GM19238 (cell line): ENCODE measurements around the gene XYLB.
"Not testable (repeated sequence)": the region's sequence is repeated elsewhere in the genome, so short reads cannot be mapped to it uniquely, and the experiment has no call there.

Source experiments
- DNase-seq: peaks from one replicate; pipeline ENCODE4 v3.0.0; 2011; ENCODE audit warnings: low spot score; ENCODE audit not compliant: insufficient read length

The XYLB gene

GRCh38 chr3:38392604-38393163 lies 46.1 kb downstream of the XYLB start:
- no peak for DNase-seq

GRCh38 chr3:38396239-38396638 lies 49.7 kb downstream of the XYLB start:
- DNase-seq, result no peak

GRCh38 chr3:38396861-38397260 lies 50.3 kb downstream of the XYLB start:
- DNase-seq, result no peak

- DNase-seq, result no peak
Observed at GRCh38 chr3:38397320-38397719, 50.7 kb downstream of the XYLB start.

- no peak for DNase-seq
Observed at GRCh38 chr3:38401246-38401962, 54.8 kb downstream of the XYLB start.

GRCh38 chr3:38404286-38404685 lies 57.7 kb downstream of the XYLB start:
- DNase-seq, result no peak

GRCh38 chr3:38411591-38411990 lies 65.0 kb downstream of the XYLB start:
- DNase-seq, result no peak

- not testable (repeated sequence) for DNase-seq
Observed at GRCh38 chr3:38420758-38421157, 74.2 kb downstream of the XYLB start.

- DNase-seq, result no peak
Observed at GRCh38 chr3:38421679-38422336, 75.2 kb downstream of the XYLB start.

- not testable (repeated sequence) for DNase-seq
Observed at GRCh38 chr3:38426798-38427426, 80.3 kb downstream of the XYLB start.

GRCh38 chr3:38432871-38433658 lies 86.5 kb downstream of the XYLB start:
- DNase-seq, result not testable (repeated sequence)

- DNase-seq, result not testable (repeated sequence)
Observed at GRCh38 chr3:38433661-38434060, 87.1 kb downstream of the XYLB start.

GRCh38 chr3:38438436-38439069 lies 92.0 kb downstream of the XYLB start:
- not testable (repeated sequence) for DNase-seq

GRCh38 chr3:38443205-38443604 lies 96.6 kb downstream of the XYLB start:
- not testable (repeated sequence) for DNase-seq

GRCh38 chr3:38446085-38446686 lies 99.6 kb downstream of the XYLB start:
- no peak for DNase-seq

GRCh38 chr3:38446812-38447211 lies 100.2 kb downstream of the XYLB start:
- DNase-seq, result no peak

- DNase-seq, result no peak
Observed at GRCh38 chr3:38450853-38451252, 104.3 kb downstream of the XYLB start.

- DNase-seq, result peak; percentile 71
Observed at GRCh38 chr3:38453075-38453912, 106.7 kb downstream of the XYLB start, which contains the start of gene ACVR2B. Gene ACVR2B, plus strand, starts transcription at chr3:38453890. Its CDS starts 433 bp downstream, at chr3:38454323.

GRCh38 chr3:38453913-38454177 lies 107.3 kb downstream of the XYLB start:
- DNase-seq, result no peak
